SU-DHL-6 (cell line): Measurements from ENCODE around the gene ARFGEF3.
A peak's percentile ranks its signal among the peaks of the same experiment; 100 is the strongest.

Source experiments
- H2AFZ ChIP-seq: fragments of 200-600 bp; sonication (generic); 2 replicates; pipeline ENCODE4 v1.6.1; 2014; ENCODE audit warnings: low read depth, mild to moderate bottlenecking, moderate library complexity, mixed read lengths, antibody characterized with exemption, low read length; ENCODE audit not compliant: severe bottlenecking
- H3F3A ChIP-seq: fragments of 200-600 bp; shearing (Covaris generic); 2 replicates; pipeline ENCODE4 v1.6.0; 2016; ENCODE audit warnings: antibody characterized with exemption, mild to moderate bottlenecking; ENCODE audit not compliant: insufficient read depth
- H3K27ac ChIP-seq: fragments of 200-600 bp; sonication (generic); 2 replicates; pipeline ENCODE4 v1.5.1; 2016; ENCODE audit warnings: low read depth, mild to moderate bottlenecking, low read length, moderate library complexity, mixed read lengths
- H3K27me3 ChIP-seq: fragments of 200-600 bp; sonication (generic), shearing (Covaris generic); 2 replicates; pipeline ENCODE4 v1.6.0; 2014; ENCODE audit warnings: mild to moderate bottlenecking, low read length
- H3K36me3 ChIP-seq: fragments of 200-600 bp; sonication (generic); 2 replicates; pipeline ENCODE4 v1.6.1; 2014; ENCODE audit warnings: mild to moderate bottlenecking, low read length, mixed read lengths
- H3K4me2 ChIP-seq: fragments of 300-600, 200-600 bp; shearing (Covaris generic), sonication (generic); 2 replicates; pipeline ENCODE4 v1.6.0; 2014; ENCODE audit warnings: low read length, low read depth, mild to moderate bottlenecking; ENCODE audit not compliant: poor library complexity, severe bottlenecking
- H3K4me3 ChIP-seq: fragments of 200-600 bp; sonication (generic); 2 replicates; pipeline ENCODE4 v1.5.1; 2014; ENCODE audit warnings: antibody characterized with exemption, low read length, mild to moderate bottlenecking, mixed read lengths; ENCODE audit not compliant: insufficient read depth, poor library complexity, severe bottlenecking
- H3K79me2 ChIP-seq: fragments of 200-600 bp; sonication (generic); 2 replicates; pipeline ENCODE4 v1.6.1; 2014; ENCODE audit warnings: mild to moderate bottlenecking, low read length, moderate library complexity; ENCODE audit not compliant: insufficient read depth
- H3K9ac ChIP-seq: fragments of 200-600 bp; sonication (generic); 2 replicates; pipeline ENCODE4 v1.7.0; 2014; ENCODE audit warnings: mild to moderate bottlenecking, low read length
- H3K9me2 ChIP-seq: fragments of 200-600 bp; sonication (generic); replicated peaks from 2 replicates; pipeline ENCODE4 v1.6.1; 2014; ENCODE audit warnings: low read length; ENCODE audit not compliant: insufficient read depth
- H3K9me3 ChIP-seq: fragments of 200-600 bp; sonication (generic); 2 replicates; pipeline ENCODE4 v1.6.1; 2014; ENCODE audit warnings: low read length, mixed read lengths; ENCODE audit not compliant: insufficient read depth
- H4K20me1 ChIP-seq: fragments of 200-600 bp; sonication (generic); 2 replicates; pipeline ENCODE4 v1.6.1; 2014; ENCODE audit warnings: low read depth, mild to moderate bottlenecking, antibody characterized with exemption, low read length, moderate library complexity, mixed read lengths
- EZH2phosphoT487 ChIP-seq: fragments of 200-600 bp; sonication (generic), shearing (Covaris generic); conservative IDR thresholded peaks from 2 replicates; pipeline ENCODE4 v1.6.1; 2018; ENCODE audit warnings: mild to moderate bottlenecking, antibody characterized with exemption, low read length, moderate library complexity, mixed read lengths
- TF ChIP-seq, protein P1 (sequence below): fragments of 200-600 bp; sonication (generic); IDR thresholded peaks from one replicate; pipeline ENCODE4 v1.5.1; 2017; ENCODE audit warnings: antibody characterized with exemption, mild to moderate bottlenecking, low read length, moderate library complexity; ENCODE audit not compliant: insufficient read depth, poor library complexity, severe bottlenecking

Gene ARFGEF3

GRCh38 chr6:138160329-138161087 is 1.2 kb upstream of the ARFGEF3 start:
- Histone ChIP-seq H3K9ac (no peak overlapping the region), H3K4me2 (no peak overlapping the region), H3K79me2 (no peaks in the 10 kb centered on the region), H3K4me3 (no peak overlapping the region), H4K20me1 (no peaks in the 10 kb centered on the region), H3K27me3 (no peaks in the 10 kb centered on the region), H3K27ac (no peak overlapping the region), H3K9me3 (no peaks in the 10 kb centered on the region), H2AFZ (no peak overlapping the region), H3K9me2 (no peaks in the 10 kb centered on the region), H3K36me3 (no peaks in the 10 kb centered on the region), H3F3A (no peaks in the 10 kb centered on the region)
- TF ChIP-seq, protein P1, sequence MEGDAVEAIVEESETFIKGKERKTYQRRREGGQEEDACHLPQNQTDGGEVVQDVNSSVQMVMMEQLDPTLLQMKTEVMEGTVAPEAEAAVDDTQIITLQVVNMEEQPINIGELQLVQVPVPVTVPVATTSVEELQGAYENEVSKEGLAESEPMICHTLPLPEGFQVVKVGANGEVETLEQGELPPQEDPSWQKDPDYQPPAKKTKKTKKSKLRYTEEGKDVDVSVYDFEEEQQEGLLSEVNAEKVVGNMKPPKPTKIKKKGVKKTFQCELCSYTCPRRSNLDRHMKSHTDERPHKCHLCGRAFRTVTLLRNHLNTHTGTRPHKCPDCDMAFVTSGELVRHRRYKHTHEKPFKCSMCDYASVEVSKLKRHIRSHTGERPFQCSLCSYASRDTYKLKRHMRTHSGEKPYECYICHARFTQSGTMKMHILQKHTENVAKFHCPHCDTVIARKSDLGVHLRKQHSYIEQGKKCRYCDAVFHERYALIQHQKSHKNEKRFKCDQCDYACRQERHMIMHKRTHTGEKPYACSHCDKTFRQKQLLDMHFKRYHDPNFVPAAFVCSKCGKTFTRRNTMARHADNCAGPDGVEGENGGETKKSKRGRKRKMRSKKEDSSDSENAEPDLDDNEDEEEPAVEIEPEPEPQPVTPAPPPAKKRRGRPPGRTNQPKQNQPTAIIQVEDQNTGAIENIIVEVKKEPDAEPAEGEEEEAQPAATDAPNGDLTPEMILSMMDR = no peak
- no peak for TF ChIP-seq EZH2phosphoT487

DNA sequence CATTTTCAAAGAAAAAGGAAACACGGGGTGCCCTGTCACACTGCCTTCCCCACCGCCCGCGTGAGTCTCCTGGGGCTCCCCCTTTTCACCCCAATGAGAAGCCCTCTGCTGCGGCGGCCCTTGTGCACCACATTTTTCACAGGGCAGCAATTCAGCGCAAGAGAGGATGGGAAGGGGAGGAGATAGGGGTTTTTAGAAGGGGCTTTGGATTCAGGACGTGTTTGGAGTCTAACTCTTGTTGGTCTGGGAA is 726 bp upstream of the ARFGEF3 start:
- Histone ChIP-seq H3K9me2 (no peaks in the 10 kb centered on the region), H3K9me3 (no peaks in the 10 kb centered on the region), H3F3A (no peaks in the 10 kb centered on the region), H3K4me3 (no peak overlapping the region), H3K27me3 (no peaks in the 10 kb centered on the region), H3K36me3 (no peaks in the 10 kb centered on the region), H3K27ac (no peak overlapping the region), H2AFZ (no peak overlapping the region), H3K9ac (no peak overlapping the region), H4K20me1 (no peaks in the 10 kb centered on the region), H3K4me2 (no peak overlapping the region), H3K79me2 (no peaks in the 10 kb centered on the region)
- no peak for TF ChIP-seq EZH2phosphoT487
- TF ChIP-seq, protein P1 = no peak

DNA sequence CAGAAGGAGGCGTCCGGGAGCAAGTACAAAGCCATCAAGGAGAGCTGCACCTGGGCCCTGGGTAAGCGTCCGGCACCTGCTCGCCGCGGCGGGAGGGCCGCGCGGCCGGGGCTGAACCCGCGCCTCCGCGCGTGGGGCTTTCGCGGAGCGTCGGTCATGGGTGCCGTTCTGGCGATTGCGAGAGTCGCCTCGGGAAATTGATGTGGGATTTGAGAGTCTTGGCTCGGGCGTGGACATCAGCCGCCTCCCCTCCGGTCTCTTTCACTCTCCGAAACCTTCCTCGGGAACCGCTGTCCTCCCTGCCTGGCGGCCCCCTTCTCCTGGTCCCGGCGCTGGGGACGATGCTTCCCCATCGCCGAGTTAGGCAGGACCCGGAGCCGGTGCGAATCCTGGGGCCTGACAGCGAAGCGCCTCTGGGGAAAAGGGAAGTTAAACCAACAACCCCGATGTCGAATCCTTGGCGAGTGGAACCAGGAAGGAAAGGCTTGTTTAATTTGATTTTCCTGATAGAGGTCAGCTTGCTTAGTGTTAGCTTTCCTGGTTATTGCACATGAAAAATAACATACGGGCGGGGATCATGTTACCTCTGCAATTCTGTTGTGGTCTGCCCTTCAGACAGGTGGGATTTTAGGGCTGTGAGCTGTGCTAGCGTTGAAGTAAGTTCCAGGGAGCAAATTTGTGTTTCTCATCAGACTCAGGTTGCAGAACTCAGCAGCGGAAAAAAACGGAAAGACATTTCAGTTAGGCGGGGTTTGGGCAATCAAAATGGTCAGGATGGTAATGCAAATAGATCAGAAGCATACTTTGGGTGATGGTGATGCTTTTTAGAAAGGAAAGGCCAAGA is 594 bp downstream of the ARFGEF3 start:
- Histone ChIP-seq H3K36me3 (no peaks in the 10 kb centered on the region), H3F3A (no peaks in the 10 kb centered on the region), H3K27me3 (no peaks in the 10 kb centered on the region), H3K4me2 (peak overlapping the region; percentile 53), H3K9me2 (no peaks in the 10 kb centered on the region), H3K9ac (no peak overlapping the region; the same call in 1 of the 2 replicates), H3K79me2 (no peaks in the 10 kb centered on the region), H3K27ac (no peak overlapping the region), H3K4me3 (peak overlapping the region; percentile 27), H3K9me3 (no peaks in the 10 kb centered on the region), H2AFZ (no peak overlapping the region), H4K20me1 (no peaks in the 10 kb centered on the region)
- TF ChIP-seq EZH2phosphoT487 = no peak
- TF ChIP-seq, protein P1 = no peak
